ENCODE results near the gene SYT17.

The SYT17 gene

DNA sequence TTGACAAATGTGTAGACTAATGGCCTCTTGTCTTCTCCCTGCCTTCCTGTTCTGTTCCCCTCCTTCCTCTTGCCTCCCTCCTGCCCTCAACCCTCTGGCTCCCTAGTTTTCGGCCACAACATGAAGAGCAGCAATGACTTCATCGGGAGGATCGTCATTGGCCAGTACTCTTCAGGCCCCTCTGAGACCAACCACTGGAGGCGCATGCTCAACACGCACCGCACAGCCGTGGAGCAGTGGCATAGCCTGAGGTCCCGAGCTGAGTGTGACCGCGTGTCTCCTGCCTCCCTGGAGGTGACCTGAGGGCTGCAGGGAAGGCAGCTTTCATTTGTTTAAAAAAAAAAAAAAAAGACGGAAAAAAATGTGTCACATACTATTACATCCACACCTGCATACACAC, 98.7 kb downstream of the SYT17 start:
- DNase-seq, result no peak

DNA sequence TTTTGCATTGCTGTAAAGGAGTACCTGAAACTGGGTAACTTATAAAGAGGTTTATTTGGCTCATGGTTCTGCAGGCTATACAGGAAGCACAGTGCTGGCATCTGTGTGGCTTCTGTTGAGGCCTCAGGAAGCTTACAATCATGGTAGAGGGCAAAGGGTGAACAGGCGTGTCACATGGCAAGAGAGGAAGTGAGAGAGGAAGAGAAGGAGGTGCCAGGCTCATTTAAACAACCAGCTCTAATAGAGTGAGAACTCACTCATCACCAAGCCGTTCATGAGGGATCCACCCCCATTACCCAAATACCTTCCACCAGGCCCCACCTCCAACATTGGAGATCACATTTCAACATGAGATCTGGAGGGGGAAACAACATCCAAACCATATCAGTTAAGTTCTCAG, 101.1 kb downstream of the SYT17 start:
- no peak for DNase-seq

DNA sequence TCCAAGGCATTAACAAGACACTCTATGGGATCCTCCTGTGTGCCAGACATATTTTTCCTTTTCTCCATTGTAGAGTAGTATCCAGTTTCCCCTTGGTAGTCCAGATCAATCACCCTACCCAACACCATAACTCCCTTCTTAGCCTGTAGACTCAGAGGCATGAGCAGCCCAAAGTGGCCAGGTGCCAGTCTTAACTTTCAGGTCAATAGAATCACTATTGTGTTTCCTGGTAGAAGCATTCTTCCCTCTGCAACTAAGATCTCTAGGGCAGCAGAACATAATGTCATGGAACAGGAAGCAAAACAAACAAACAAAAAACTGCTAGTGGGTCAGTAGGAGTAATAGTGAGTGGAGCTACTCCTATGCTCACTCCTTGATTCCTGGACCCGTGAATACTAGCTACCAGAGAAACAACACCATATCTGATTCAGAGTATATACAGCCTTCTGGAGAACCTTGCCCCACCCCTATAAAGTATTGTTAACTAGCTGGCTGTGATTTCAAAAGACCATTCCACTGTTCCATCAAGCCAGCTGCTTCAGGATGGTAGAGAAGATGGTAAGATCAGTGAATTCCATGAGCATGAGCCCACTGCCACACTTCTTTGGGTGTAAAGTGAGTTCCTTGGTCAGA, 106.2 kb downstream of the SYT17 start:
- DNase-seq, result no peak

DNA sequence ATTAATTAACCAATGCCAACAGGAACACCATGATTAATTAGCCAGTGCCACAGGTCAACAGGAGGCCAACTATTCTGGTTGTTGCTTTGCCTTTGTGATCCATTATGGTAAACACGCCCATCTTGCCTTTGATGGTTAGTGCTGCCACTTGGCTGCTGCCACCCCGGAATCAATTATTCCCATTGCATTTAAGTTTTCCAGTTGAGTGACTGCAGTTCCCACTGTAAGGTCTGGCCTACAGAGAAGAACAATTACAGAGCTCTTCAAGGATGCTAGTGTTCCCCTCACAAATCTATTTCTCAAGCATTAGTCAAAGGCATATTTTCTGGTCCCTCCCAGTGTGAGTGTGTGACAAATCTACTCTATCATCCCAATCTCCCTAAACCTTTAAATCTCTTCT, 110.4 kb downstream of the SYT17 start:
- no peak for DNase-seq

DNA sequence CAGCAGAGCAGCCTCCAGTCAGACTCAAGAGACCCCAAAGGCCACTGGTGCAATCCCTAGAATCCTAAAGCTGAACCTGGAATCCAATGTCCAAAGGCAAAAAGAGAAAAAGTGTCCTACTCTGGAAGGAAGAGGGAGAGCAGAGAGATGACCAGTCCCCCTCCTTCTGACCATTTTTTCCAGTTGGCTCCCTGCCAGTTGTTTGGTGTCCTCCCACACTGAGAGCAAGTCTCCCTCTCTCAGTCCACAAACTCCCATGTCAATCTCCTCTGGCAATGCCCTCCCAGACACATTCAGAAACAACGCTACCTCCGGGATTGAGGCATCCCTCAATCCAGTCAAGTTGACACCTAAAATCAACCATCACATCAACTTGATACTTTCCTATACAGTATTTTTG, 113.2 kb downstream of the SYT17 start:
- DNase-seq, result no peak

DNA sequence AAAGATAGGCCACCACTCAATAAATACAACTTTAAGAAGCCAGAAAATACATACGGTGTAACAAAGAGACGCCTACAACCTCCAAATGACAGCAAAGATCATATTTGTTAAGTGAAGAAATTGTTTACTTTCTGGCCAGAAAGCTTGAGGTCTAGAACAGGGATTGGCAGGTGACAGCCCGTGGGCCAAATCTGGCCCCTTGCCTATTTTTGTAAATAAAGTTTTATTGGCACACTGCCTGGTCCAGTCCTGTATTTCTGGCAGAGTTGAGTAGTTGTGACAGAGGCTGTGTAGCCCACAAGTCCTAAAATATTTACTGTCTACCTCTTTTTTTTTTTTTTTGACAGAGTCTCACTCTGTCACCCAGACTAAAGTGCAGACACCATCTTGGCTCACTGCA, 114.1 kb downstream of the SYT17 start:
- DNase-seq, result no peak

DNA sequence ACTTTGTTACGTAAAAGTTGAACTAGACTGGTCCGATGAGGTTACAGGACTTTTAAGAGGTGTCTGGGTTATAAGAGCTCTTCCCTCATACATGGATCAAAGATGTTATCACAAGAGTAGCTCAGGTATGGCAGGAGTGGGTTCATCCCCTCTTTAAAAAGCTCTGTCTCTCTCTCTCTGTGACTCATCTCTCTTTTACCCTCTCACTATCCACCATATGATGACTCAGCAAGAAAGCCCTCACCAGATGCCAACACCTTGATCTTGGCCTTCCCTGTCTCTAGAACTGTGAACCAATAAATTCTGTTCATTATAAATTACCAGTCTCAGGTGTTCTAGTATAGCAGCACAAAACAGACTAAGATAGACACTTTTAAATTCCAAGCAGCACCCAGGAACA, 115.6 kb downstream of the SYT17 start:
- no peak for DNase-seq

DNA sequence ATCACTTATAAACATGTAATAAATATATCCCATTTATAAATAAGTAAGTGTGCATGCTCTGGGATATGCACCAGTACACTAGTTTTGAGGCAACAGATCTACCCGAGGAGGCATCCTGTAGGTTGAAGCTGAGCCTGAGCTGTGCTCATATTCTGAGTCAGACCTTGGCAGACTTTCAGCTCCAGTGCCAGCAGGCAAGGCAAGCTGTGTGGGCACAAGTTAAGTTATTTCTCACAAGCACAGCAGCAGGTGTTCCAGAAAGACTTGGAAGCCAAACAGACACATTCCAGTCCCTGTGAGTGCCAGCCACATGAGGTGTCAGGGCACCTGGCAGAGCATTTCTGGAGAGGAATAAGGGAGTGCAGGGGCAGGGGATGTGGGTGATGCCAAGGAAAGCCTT, 116.2 kb downstream of the SYT17 start:
- DNase-seq, result no peak

DNA sequence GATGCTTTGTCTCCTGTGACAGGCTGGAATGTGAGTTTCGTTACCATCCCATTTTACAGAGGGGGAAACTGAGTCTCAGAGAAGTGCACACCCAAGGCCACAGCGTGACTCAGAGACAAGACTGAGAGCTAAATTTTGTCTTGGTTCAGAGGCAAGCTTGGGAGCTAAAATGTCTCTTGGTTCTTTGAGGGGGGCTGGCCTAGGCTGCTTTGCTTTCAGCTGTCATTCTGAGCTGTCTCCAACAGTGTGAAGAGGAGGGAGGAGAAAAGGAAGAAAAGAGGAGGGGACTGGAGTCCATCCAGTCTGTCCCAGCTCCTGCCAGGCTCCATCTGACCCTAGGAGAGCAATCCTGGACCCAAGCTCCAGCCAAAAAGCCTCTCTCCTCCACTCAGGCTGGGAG, 117.4 kb downstream of the SYT17 start, which contains the start of gene CLEC19A:
Gene CLEC19A, plus strand, starts transcription at position 301 of the 400 bp plus-strand sequence. CDS start 121 bp downstream, outside the sequence.
- no peak for DNase-seq

DNA sequence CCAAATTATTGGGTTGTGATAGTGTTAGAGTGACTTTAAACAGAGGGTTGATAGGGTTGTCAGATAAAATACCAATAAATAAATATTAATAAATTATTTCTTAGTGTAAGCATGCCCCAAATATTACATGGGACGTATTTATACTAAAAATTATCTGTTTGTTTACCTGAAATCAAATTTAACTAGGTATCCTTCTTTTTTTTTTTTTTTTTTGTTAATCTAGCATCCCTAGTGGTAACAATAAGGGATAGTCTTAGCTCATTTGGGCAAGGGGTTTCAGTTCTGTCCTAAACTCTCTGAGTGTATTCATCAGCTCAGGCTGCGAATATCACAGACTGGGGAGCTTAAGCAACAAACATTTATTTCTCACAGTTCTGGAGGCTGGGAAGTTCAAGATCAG, 118.8 kb downstream of the SYT17 start:
- DNase-seq, result no peak

DNA sequence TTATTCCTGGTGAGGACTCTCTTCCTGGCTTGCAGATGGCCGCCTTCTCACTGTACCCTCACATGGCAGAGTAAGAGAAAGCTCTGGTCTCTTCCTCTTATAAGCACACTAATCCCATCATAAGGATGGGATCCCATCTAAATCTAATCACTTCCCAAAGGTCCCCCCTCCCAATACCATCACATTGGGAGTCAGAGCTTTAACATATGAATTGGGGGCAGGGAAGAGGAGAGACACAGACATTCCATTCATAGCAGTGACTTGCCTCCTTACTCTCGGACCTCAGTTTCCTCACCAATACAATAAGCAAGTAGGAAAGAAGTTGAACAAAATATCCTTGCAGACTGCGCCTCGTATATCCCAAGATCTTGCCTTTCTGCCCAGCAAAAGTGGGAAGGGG, 119.2 kb downstream of the SYT17 start:
- DNase-seq, result no peak

DNA sequence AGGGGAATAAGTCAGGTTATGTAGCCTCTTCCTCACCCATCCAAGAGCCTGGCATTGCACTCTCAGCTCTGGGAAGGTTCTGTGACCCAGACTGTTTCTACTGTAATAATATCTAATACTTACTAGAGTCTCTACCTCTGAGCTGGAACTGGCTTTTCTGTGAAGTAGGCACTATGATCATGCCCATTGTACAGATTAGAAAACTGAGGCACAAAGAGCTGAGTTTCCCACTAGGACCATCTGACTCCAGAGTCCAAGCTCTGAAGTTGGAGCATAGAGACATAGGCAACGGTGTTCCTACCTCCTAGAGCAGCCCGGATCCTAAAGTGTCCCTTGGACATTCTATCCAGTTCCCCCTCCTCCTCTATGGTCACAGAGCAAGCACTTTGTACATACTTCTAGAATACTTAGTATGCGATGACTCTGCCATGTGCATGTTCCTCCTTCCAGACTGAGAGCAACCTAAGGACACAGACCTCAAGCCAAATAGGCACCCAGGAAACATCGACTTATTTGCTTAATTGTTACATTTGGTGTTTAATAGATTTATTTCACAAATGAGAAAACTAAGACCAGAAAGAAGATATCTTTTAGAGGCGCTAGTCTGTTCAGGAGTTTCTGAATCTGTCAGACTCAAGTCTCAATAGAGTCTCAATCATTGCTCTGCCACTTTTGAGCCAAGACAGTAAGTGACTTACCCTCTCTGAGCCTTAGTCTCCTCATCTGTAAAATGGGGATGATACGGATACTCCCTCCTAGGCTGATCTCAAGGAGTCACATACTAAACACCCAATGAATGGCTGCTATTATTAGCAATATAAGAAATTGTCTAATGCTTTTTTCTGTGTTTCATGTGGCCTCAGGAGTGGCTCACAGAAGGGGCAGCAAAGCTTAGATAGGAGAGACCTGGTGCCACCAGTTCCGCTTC, 121.1 kb downstream of the SYT17 start:
- DNase-seq, result no peak

DNA sequence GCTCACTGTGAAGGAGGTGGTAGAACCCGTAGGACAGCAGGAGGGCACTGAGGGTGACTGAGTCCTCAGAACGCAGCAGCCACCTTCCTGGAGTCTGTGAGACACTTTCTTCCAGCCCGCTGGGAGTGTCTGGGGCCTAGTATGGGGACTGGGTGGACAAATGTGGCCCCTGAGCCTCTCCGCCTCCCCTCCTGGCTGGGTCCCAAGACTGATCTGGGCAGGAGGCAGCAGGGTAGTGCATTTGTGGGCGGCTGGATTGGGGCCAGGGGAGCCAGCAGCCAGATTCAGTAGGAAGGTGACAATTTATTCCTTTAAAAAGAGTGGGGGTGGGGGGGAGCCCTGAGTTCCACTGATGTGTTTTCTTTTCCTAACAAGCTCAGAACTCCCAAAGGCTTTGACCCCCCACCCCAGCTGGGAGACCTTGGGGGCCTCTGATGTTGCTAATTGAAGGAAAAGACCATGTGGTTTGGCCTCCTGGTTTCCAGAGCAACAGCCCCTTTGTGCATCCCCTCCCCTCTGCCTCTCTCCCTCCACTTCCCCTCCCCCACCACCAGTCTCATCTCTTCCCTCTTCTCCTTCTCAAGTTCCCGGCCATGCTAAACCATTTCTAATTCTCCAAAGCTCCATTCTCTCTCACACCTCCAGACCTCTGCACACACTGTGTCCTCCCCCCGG, 121.9 kb downstream of the SYT17 start:
- DNase-seq, result no peak

DNA sequence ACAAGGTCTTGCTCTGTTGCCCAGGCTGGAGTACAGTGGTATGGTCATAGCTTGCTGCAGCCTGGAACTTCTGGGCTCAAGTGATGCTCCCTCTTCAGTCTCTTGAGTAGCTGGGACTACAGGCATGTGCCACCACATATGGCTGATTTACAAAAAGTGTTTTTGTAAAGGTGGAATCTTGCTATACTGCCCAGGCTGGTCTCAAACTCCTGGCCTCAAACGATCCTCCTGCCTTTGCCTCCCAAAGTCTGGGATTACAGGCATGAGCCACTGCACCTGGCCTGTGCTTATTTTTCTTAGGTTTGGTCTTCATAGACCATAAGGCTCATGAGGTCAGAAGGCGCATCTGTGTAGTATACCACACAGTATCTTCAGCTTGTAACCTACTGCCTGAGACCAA, 122.8 kb downstream of the SYT17 start:
- no peak for DNase-seq

DNA sequence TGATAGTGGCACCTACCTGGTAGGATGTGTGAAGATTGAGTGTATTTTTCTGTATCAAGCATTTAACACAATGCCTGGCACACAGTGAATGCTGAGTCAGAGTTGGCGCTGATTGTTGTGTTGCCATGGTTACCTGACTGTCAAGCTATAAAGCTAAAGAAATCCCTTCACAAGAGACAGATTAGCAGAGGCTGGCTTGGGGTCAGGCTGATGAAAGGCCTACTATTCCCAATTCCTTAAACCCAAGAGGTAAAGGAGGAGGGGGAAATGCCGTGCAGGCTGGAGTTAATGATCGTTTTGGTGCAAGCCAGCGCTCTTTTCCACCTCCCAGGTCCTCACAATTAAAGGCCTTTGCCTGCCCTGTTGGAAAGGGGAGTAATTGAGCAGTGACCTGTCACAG, 123.4 kb downstream of the SYT17 start:
- DNase-seq, result no peak

DNA sequence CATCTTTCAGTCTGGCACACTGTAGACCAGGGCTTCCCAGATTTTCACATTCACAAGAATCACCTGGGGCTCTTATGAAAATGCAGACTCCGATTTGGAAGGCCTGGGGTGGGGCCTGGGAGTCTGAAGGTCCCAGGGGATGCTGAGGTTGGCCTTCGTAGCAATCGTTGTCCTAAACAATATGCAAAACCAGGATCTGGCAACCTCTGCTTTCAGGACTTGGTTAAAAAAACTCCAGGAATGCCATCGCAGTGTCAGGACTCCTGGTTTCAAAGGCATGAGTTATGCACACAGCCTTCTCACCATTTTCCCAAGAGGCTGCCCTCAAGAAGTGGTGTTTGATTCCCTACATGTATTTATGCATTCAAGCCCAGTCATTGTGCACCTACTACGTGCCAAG, 124.1 kb downstream of the SYT17 start:
- DNase-seq, result no peak

DNA sequence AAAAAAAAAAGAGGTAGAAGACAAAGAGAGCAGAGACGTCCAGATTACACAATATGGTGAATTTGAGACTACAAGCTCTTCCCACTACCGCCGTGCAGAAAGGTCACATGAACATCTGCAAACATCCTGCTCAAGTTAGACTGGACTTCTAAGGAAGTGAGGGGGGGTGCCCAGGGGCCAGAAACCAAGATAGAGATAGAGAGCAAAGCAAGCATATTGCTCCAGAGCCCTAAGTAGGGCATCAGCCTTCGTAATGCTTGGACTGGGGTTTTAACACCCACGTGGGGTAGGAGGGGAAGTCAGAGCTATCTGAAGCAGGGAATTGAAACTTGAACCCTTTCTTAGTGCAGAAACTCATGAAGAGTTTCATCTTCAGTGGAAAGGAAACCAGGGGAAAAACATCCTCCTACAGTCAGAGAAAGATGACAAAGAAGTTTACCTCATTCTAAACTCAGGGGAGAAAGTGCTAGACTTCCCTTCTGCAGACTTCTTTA, 126.2 kb downstream of the SYT17 start:
- peak; percentile 66 for DNase-seq

DNA sequence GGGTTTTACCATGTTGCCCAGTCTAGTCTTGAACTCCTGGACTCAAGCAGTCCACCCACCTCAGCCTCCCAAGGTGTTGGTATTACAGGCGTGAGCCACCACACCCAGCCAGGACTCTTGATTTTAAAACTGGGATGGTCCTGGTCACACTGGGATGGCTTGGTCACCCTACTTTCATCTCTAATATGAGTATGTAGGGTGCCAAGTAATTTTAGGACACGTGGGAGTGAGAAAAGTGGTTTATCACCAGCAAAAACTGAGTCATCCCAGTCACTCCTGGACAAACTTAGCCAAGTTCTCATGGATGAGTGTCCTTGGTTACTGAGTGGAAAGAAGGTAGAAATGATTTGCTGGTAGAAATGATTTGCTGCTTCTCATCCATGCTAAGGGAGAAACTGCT, 127.4 kb downstream of the SYT17 start:
- DNase-seq, result no peak

DNA sequence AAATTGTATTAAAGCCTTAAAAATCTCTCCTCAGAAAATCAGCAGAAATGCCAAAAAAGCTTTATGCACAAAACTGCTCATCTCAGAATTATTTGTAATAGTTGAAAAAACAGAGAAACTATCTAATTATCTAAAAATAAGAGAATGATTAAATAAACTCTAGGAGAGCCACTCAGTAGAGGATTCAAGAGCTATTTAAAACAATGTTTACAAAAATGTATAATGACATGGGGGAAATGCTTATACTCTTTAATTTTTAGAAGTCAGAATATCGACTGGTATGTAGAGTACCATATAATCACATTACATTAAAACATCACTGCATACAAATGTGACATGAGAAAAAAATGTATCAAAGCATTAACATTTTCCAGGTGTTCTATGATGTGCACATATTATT, 129.4 kb downstream of the SYT17 start:
- DNase-seq, result no peak

DNA sequence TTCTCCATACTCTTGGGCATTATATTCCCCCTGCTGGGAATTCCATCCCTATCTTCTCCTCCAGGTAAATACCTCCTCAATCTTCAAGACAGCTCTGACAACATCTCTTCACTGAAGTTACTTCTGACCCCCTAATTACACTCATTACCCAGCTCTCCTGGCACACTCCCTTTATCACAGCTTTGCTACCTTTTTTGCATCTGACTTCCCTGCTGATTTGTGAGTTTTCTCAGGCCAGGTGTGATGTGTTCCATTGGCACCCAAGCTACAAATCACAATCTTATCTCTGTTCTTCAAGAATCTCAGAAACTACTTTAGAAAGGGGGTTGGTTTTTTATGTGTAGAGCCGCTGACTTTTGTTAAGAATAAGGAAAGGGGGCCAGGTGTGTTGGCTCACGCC, 131.5 kb downstream of the SYT17 start:
- DNase-seq, result no peak

DNA sequence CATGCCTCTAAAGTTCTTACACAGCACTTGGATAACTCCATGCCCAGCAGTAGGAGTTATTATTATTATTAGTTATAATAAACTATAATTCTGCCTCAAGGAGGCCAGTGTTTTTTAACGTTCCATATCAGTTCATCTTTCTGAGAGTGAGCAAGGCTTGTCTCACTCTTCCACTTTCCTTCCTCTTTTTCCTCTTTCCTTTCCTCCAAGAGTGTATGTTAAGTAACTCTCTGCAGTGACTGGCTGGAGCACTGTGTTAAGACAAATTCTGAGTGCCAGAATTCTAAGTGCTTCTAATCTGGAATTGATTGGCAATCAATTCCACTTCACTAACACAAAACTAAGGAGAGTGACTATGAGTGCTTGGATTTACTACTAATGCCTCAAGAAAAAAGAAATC, 133.9 kb downstream of the SYT17 start:
- DNase-seq, result no peak

DNA sequence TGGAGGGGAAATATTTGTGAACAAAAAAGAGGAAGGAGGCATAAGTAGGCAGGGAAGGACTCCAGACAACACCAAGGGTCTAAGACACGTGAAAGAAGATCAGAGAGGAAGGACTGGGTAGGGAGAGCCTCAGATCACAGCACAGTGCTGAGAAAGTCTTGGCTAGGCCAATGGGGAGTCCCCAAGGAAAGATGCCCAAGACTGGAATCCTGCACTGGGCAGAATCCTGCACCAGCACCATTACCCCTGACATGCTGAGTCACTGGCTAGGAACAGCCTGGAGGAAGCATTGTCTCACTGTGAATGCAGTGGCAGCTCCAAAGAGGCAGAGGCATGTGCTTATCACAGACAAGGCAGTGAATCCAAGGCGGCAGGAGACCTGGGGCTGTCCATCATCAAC, 136.7 kb downstream of the SYT17 start:
- no peak for DNase-seq

DNA sequence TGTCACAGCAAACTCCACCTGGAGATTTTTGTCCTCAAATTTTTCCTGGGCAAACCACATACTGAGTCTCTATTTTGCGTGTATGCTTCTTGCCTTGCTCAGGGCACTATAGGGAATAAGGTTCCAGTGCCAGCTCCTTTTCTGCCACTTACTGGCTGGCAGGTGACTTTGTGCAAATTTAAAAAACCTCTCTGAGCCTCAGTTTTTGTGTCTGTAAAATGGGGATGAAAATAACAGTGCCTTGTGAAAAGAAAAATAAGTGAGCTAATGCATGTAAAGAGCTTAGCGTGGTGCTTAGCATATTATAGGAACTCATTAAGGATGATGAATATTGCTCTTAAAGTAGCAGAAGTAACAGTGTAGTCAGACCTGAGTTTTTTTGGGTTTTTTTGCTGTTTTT, 137.4 kb downstream of the SYT17 start:
- no peak for DNase-seq

Measured in activated effector memory CD4-positive, alpha-beta T cell treated with anti-CD3 and anti-CD28 coated beads, Interleukin-2, amount 50 U/mL, for 16 hours (primary cell).